Stimulated activated naive CD4-positive, alpha-beta T cell (primary cell): Measurements from ENCODE around the gene TDO2.
"Not testable (repeated sequence)": the region's sequence is repeated elsewhere in the genome, so short reads cannot be mapped to it uniquely, and the experiment has no call there.

ENCODE experiments used
- DNase-seq, 6 experiments: peaks; one replicate each; lab custom pipeline; 2025; lab: John Stamatoyannopoulos, UW

Gene TDO2

GRCh38 chr4:155903453-155903852 lies at the start of gene TDO2:
Gene TDO2 (plus strand): TSS chr4:155903696. CDS start chr4:155903759, 63 bp downstream.
- no peak for DNase-seq

- no peak for DNase-seq
Measured at GRCh38 chr4:155854582-155855226, 48.8 kb upstream of the TDO2 start.

DNA sequence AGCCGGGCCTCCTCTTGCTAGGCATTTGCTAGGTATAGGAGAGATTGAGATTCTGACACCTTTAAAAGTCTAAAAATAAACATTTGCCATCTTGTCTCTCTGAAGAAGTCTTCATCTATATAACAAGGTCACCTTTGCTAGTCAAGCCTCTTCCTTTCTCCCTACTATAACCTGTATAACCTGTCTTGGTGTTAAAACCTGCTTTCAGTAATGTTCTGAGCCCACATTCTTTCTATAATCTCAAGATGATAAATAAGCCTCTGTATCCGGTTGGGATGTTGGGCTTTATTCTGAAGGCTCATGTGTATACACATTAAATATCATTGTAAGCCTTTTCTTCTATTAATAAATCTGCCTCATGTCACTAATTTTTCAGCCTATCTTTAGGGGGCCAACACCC lies 47.6 kb upstream of the TDO2 start:
- DNase-seq: no peak

DNA sequence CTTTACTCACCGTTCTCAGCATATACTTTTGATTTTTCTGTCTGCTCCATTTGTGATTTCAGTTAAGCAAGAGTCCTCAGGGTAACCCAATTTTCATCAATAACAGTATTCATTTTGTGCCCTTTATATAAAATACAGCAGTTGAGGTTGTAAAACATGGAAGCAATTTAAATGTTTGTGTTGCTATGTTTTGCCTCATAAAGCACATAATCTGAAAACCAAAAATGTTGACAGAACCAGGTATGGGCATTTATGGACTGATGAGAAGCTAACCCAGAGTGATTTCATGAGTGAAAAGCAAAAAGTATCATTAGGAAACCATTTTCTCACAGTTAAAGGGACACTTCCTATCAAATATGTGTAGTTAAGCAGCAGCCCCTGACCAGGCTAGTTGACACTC lies 37.3 kb upstream of the TDO2 start, which contains the start of gene ASIC5:
ASIC5 (minus strand) TSS at position 101 of the 400 bp plus-strand sequence; CDS start at position 50, 51 bp downstream.
- DNase-seq: no peak

- DNase-seq: no peak
Measured at GRCh38 chr4:155875878-155876277, 27.6 kb upstream of the TDO2 start.

DNA sequence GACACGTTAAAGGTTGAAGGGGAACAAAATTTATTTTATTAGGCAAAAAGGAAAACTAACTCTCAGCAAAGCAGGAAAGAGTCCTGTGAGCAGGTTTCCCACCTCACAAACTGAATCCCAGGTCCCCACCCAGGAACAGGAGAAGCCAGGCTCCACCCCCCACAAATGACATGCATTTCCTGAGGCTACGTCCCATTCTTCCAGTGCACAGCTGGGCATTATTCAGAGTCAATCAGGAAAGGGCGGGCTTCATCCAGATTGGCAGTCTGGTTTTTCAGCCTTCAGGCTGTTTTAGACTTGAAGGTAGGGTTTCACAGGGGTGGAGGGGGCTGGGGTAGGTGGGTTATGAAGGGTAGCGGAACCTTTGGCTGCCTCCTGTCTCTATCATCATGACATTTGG lies 25.5 kb upstream of the TDO2 start:
- no peak for DNase-seq

DNA sequence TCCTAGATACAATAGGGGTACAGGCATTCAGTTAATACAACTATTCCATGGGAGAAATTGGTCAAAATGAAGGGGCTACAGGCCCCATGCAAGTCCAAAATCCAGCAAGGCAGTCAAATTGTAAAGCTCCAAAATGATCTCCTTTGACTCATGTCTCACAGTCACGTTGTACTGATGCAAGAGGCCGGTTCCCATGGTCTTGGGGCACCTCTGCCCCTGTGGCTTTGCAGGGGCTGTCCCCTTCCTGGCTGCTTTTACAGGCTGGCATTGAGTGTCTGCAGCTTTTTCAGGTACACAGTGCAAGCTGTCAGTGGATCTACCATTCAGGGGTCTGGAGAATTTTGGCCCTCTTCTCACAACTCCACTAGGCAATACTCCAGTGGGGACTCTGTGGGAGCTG lies 24.9 kb upstream of the TDO2 start:
- no peak for DNase-seq

DNA sequence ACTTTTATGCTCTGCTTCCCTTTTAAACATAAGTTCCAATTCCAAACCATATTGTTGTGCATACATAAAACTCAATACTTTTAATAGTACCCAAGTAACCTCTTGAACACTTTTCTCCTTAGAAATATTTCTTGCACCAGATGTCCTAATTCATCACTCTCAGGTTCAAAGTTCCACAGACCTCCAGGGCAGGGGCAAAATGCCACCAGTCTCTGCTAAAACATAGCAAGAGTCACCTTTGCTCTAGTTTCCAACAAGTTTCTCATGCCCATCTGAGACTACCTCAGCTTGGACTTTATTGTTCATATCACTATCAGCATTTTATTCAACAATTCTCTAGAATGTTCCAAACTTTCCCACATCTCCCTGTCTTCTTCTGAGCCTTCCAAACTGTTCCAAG lies 23.7 kb upstream of the TDO2 start:
- no peak for DNase-seq

GRCh38 chr4:155881555-155881954 lies 21.9 kb upstream of the TDO2 start:
- DNase-seq: no peak

DNA sequence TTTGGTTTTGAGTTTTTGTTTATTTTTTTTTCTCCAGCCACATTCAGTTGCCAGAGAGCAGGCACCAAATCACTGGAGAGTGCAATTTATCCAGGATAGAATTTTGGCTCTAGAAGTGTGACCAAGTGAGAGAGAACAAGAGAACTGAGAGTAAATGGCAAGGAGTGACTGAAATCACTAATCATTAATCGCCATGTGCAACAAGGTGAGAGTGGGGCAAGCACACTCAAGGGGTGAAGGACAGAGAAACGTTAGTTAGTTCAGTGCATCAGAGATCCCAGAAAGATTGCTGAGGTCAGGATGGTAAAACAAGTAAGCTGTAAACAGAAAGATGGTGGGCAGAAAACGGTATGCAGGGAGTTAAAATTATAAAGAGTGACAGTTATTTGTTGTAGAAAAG lies 19.6 kb upstream of the TDO2 start:
- no peak for DNase-seq

DNA sequence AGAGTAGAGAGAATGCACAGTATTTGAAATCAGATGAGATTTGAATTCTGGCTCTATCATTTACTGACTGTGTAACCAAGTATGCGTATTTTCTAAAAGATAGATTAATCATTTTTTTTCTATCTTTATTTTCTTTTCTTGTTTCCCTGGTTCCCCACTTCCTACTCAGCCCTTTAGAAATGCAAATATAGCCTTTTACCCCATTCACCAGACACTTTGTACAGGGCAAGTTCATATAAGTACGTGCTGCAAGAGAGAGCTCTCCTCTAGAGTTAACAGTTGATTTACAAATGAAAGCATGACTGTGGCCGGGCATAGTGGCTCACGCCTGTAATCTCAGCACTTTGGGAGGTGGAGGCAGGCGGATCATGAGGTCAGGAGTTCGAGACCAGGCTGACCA lies 17.8 kb upstream of the TDO2 start:
- no peak for DNase-seq

GRCh38 chr4:155887045-155887444 lies 16.5 kb upstream of the TDO2 start:
- DNase-seq: no peak

DNA sequence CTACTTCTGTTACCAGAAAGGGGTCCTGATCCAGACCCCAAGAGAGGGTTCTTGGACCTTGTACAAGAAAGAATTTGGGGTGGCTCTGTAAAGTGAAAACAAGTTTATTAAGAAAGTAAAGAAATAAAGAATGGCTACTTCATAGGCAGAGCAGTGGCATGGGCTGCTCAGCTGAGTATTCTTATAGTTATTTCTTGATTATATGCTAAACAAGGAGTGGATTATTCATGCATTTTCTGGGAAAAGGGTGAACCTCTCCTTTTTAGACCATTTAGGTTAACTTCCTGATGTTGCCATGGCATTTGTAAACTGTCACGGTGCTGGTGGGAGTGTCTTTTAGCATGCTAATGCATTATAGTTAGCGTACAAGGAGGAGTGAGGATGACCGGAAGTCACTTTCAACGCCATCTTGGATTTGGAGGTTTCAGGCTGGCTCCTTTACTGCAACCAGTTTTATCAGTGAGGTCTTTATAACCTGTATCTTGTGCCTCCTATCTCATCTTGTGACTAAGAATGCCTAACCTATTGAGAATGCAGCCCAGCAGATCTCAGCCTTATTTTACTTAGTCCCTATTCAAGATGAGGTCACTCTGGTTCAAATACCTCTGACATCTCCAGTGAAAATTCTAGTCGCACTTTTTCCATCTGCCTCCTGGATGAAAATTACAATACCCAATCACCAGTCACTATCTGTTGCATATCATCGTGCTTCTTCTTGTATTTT lies 15.5 kb upstream of the TDO2 start:
- no peak for DNase-seq

DNA sequence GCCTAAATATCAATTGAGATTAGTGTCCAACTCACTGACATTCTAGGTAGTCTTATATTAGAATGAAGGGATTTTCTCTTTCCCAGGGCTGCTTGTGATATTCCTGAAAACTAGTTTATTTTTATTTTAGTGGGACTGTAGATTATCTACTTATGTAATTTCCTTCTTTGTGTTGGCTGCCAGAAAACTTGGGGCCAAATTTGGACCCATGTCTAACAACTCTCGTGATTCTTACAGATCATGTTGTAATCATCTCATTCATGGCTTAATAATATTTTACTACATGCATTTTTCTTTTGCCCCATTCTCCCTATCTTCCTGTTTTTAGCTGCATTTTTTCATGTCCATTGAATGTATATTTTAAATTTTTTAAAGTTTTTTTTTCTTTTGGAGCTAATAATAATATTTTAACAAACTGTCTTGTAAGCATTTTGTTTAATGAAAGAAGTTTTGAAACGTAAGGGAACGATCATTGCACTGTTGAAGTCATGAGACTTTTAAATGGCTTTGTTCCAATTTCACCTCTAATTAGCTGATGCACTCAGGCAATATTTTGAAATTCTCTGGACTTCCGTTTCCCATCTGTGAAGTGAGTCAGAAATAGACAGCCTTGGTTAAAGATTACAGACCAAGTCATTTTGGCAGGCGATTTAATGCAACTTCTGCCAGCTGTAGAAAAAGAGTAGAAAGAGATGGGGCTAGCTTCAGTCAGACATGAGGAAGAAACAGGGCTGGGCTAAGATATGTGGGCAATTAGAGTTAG lies 14.3 kb upstream of the TDO2 start:
- DNase-seq: no peak

- DNase-seq: no peak
Measured at GRCh38 chr4:155889946-155890345, 13.6 kb upstream of the TDO2 start.

DNA sequence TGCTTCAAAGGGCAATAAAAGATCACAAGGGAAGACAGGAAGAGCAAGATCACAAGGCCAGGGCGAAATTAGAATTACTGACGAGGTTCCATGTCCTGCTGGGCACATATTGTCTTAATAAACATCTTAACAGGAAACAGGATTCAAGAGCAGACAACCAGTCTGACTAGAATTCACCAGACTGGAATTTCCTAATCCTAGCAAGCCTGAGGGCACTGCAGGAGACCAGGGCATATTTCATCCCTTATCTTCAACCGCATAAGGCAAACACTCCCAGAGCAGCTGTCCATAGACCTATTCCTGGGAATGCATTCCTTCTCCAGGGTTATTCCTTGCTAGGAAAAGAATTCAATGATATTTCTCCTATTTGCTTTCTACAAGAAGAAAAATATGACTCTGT lies 12.4 kb upstream of the TDO2 start:
- no peak for DNase-seq

- DNase-seq: not testable (repeated sequence)
Measured at GRCh38 chr4:155898371-155898770, 5.1 kb upstream of the TDO2 start.

DNA sequence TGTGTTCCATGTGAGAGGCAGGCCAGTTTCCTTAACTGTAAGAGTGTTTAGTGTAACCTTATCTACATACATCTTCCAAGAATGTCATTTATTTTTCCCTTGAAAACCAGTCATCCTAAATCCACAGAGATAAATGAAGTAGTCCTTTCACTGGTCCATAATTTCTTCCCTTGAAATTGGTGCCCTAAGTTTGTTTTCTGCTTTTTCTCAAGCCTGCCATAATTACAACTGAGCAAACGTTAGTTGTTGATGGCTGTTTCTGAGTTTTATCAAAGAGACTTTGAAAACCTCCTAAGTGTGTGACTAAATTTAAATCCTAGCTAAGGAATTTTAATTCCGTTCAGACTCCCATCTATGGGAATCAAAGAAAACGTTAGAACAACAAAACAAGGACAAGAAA lies 3.6 kb upstream of the TDO2 start:
- DNase-seq: no peak

DNA sequence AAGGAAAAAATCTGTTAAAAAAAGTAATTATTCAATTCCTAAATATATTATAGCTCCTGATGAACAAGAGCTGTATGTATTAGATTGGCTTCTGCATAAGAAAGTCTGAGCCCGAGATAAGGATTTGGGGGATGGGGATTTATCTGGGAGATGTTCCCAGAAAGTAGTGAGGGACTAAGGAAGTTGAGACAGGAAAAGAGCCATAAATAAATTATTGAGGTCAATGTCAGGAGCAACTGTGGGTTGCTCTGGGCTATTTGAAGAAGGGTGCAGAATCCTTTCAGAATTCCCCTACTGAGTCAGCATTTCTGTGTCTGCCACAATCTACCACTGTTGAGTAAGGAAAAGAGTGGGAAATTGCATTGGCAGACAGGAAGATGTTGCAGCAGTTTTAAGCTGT lies 3.1 kb upstream of the TDO2 start:
- DNase-seq: no peak

DNA sequence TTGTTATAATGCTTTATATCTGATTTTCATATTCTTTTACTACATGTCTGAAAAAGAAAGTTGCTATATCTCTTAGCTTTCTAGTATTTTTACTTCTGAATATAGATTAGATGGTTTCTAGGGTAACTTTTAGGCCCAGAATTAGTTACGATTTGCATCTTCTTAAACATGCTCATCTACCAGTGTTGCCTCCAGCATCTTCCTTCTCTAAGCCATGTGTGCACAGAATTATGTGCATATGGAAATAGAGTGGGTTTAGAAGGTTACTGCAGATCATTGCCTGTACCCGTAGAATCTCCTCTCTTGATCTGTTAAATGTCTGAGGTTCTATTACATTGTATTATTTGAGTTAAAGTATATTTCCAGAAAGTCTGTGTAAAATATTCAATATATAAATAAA lies 2.5 kb upstream of the TDO2 start:
- no peak for DNase-seq

- DNase-seq: no peak
Measured at GRCh38 chr4:155904331-155904730, 835 bp downstream of the TDO2 start.

DNA sequence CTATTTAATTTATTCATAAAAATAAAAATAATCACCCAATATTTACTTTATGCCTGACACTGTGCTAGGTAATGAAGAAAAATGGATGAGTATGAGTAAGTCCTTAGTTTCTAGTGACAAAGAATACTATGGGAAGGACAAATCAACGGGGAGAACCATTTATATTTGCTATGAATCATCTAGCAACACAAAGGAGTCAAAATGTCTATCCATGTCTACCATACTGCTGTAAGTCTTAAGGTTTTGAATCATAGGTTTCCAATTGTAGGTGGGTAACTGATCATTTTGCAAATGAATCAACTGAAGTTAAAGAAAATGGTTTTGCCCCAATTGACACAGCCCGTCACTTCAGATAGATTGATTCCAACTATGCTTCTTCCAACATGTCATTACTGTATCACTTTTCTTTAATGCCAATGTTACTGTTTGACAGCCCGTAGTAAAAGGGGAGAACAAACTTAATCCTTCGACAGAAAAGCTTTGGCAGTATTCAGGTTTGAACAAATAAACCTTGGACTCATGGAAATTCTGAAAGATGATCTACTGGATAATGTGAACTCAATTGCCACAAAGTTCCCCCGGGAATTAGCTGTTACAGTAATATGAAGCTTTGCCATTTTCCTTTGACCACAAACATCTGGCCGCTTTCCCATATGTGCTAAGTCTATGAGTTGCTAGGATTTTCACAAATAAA lies 3.2 kb downstream of the TDO2 start:
- DNase-seq: no peak
